CD1c-positive myeloid dendritic cell (primary cell): Measurements from ENCODE around the gene ZDHHC9.
"Not testable (repeated sequence)": the region's sequence is repeated elsewhere in the genome, so short reads cannot be mapped to it uniquely, and the experiment has no call there.

Source experiments
- DNase-seq: peaks from one replicate; pipeline ENCODE4 v3.0.0-alpha.2; 2016; ENCODE audit errors: extremely low spot score

Gene ZDHHC9

GRCh38 chrX:129843459-129844306, at the start of gene ZDHHC9:
Gene ZDHHC9, minus strand, starts transcription at chrX:129843886. Its CDS starts 1,941 bp downstream, at chrX:129841945.
- DNase-seq, result peak; percentile 89

DNA sequence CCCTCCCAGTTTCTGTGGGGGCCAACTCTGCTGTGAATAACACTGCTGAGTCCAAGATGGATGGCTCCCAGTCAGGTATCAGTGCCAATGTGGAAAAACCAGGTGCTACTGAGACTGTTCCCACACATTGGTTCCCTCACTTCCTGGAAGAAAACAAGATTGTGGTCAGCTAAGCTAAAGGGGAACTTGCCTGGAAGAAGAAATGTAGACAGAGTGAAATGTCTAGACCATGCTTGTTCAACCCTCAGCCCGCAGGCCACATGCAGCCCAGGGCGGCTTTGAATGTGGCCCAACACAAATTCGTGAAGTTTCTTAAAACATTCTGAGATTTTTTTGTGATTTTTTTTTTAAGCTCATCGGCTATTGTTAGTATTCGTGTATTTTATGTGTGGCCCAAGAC, 33.7 kb upstream of the ZDHHC9 start:
- DNase-seq, result no peak

GRCh38 chrX:129876771-129877305, 33.2 kb upstream of the ZDHHC9 start:
- DNase-seq, result no peak

GRCh38 chrX:129875669-129876068, 32.0 kb upstream of the ZDHHC9 start:
- no peak for DNase-seq

GRCh38 chrX:129872524-129872923, 28.8 kb upstream of the ZDHHC9 start:
- no peak for DNase-seq

DNA sequence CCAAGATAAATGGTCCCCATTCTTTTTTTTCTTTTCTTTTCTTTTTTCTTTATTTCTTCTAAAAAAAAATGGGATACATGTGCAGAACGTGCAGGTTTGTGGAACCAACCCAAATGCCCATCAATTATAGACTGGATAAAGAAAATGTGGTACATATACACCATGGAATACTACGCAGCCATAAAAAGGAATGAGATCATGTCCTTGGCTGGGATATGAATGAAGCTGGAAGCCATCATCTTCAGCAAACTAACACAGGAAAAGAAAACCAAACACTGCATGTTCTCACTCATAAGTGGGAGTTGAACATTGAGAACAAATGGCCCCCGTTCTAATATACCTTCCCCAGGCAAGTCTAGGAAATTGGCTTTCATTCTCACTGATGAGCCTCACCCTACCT, 22.6 kb upstream of the ZDHHC9 start:
- DNase-seq, result not testable (repeated sequence)

DNA sequence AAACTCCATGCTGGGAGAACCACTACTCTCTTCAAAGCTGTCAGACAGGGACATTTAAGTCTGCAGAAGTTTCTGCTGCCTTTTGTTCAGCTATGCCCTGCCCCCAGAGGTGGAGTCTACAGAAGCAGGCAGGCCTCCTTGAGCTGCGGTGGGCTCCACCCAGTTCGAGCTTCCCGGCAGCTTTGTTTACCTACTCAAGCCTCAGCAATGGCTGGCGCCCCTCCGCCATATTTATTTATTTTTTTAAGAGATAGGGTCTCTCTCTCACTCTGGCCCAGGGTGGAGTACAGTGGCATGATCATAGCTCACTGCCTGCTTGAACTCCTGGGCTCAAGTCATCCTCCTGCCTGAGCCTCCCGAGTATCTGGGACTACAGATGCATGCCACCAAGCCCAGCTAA, 15.4 kb upstream of the ZDHHC9 start:
- not testable (repeated sequence) for DNase-seq

DNA sequence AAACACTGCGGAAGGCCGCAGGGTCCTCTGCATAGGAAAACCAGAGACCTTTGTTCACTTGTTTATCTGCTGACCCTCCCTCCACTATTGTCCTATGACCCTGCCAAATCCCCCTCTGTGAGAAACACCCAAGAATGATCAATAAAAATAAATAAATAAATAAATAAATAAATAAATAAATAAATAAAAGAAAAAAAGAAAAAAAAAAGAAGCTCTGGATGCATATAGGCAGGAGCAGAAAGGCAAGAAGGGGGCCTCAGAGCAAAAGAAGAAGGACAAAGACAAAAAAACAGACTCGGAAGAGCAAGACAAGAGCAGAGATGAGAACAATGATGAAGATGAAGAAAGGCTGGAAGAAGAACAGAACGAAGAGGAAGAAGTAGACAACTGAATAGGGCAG, 8.1 kb upstream of the ZDHHC9 start:
- not testable (repeated sequence) for DNase-seq

DNA sequence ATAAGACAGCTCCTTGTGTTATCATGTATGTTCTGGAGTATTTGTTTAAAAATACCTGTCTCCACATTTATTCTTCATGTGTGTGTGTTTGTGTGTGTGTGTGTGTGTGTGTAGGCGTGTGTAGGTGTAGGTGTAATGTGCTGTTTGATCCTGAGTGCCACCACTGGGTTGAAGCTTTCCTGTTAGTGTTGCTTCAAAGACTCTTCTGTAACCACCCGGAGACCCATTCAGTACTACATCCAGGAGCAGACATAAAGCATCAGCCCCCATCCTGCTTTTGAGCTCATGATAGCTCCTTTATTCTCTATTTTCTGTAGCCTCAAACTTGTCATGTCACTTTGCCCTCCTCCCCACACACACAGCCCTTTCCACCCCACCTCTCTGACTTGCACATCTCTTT, 3.0 kb upstream of the ZDHHC9 start:
- DNase-seq, result no peak

GRCh38 chrX:129845616-129846190, 2.0 kb upstream of the ZDHHC9 start:
- no peak for DNase-seq

GRCh38 chrX:129843209-129843458, 552 bp downstream of the ZDHHC9 start:
- DNase-seq, result no peak

- DNase-seq, result no peak
Observed at GRCh38 chrX:129842510-129843208, 1.0 kb downstream of the ZDHHC9 start.

GRCh38 chrX:129840344-129840743, 3.3 kb downstream of the ZDHHC9 start:
- no peak for DNase-seq

- no peak for DNase-seq
Observed at GRCh38 chrX:129836827-129837226, 6.9 kb downstream of the ZDHHC9 start.

GRCh38 chrX:129833153-129833990, 10.3 kb downstream of the ZDHHC9 start:
- no peak for DNase-seq

GRCh38 chrX:129831091-129831885, 12.4 kb downstream of the ZDHHC9 start:
- no peak for DNase-seq

DNA sequence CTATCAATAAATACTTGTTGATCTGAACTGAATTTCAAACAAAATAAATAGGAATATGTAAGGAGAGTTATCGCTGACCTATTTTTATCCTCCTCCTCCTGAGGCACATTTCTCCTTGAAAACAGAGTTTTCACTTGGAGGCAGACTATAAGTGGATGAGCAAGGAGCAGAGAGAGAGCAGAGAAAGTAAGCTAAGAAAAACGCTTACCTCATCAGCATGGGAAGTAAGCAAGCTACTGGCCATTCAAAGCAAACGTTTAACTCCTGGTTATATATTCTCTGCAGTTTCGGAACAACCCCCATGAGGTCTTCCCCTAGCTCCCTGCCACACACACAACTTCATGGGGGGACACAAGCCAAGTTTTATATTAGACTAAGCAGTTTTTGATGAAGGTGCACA, 13.2 kb downstream of the ZDHHC9 start:
- no peak for DNase-seq

GRCh38 chrX:129825746-129826505, 17.8 kb downstream of the ZDHHC9 start:
- DNase-seq, result no peak

DNA sequence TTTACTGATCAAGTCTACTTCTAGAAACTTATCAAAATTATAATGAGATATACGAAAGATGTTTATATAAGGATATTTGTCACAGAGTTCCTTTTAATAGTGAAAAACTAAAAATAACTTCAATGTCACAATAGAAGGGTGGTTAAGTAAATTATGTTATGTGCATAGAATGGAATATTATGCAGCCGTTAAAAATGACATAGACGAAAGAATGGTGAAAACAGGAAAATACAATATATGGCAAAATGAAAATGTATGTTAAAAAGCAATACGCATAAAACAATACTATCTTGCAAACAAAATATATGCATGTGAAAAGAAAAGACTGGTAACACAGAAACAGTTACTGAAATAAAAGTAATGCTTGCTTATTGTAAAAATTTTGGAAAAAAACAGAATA, 19.1 kb downstream of the ZDHHC9 start:
- DNase-seq, result no peak

DNA sequence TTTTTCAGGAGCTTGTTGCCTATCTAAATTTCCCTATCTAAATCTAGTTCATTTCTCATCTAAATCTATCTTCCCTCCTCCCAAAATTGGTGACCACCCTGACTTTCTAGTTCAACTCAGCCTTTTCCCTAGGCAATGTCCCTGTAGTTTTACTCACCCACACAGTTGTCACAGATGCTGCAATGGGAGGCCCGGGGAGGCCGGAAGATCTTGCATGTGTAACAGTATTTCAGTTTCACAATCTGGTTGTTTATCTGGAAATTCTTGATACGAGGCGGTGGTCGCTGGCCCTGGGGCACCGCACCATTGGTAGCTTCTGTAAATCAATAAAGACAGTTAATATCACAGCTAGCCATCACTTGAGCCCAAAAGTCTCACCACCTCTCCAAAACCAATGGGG, 20.2 kb downstream of the ZDHHC9 start:
- DNase-seq, result peak; percentile 15
